ENCODE results near the gene FAM219A.

- TF ChIP-seq CTCF (IDR thresholded peaks at IDR 0.05) (no peak), TCF7L2 (IDR thresholded peaks at IDR 0.05; ENCODE audit: low read depth, low read length) (no peak), REST (IDR thresholded peaks at IDR 0.05; ENCODE audit: insufficient read depth in 1 of 2, low read depth in 2 of 2, low read length in 1 of 2) (no peak)
These were observed 580 bp upstream of the FAM219A start for GRCh38 chr9:34458959-34459340.
